HepG2 (cell line): ENCODE results near the gene ZBTB46. TPM values are rescaled to one million over a fixed set of nuclear protein-coding genes. Genes with fewer than 3 reads are reported as not detected.

Source experiments
- ELF1 ChIP-seq: sonication (generic); formaldehyde crosslinking; IDR thresholded peaks from 2 replicates; pipeline ENCODE4 v1.4.0; 2020; ENCODE audit warnings: missing genetic modification reagents
- GTF3A ChIP-seq: sonication (generic); formaldehyde crosslinking; conservative IDR thresholded peaks from 2 replicates; pipeline ENCODE4 v1.4.0; 2020; ENCODE audit warnings: mild to moderate bottlenecking, missing genetic modification reagents
- IKZF1 ChIP-seq: fragments of 450-650 bp; IDR thresholded peaks from 2 replicates; pipeline ENCODE4 v1.7.1; 2016
- MBNL3 ChIP-seq: fragments of 250-450 bp; sonication (Bioruptor Pico); conservative IDR thresholded peaks from 2 replicates; pipeline ENCODE4 v1.8.0; 2022; ENCODE audit warnings: mild to moderate bottlenecking, inconsistent platforms
- ONECUT2 ChIP-seq: sonication (generic); formaldehyde crosslinking; IDR thresholded peaks from 2 replicates; pipeline ENCODE4 v1.4.0; 2020; ENCODE audit warnings: missing genetic modification reagents
- PTBP1 ChIP-seq: fragments of 200-400 bp; formaldehyde crosslinking; IDR thresholded peaks from 2 replicates; pipeline ENCODE4 v1.6.1; 2018; ENCODE audit warnings: low read length, low read depth; ENCODE audit not compliant: poor library complexity, severe bottlenecking
- SETDB1 ChIP-seq: sonication (generic); formaldehyde crosslinking; IDR thresholded peaks from 2 replicates; pipeline ENCODE4 v1.5.1; 2020; ENCODE audit warnings: missing genetic modification reagents, mild to moderate bottlenecking, borderline replicate concordance
- THYN1 ChIP-seq: sonication (generic); formaldehyde crosslinking; IDR thresholded peaks from 2 replicates; pipeline ENCODE4 v1.8.1; 2023; ENCODE audit warnings: low read depth, mild to moderate bottlenecking, moderate library complexity, missing genetic modification reagents, borderline replicate concordance
- ZFP82 ChIP-seq: sonication (generic); formaldehyde crosslinking; IDR thresholded peaks from 2 replicates; pipeline ENCODE4 v1.5.1; 2020; ENCODE audit warnings: mild to moderate bottlenecking, missing genetic modification reagents, borderline replicate concordance
- ZNF451 ChIP-seq: sonication (generic); formaldehyde crosslinking; IDR thresholded peaks from 2 replicates; pipeline ENCODE4 v1.5.0; 2020; ENCODE audit warnings: mild to moderate bottlenecking, missing genetic modification reagents
- ZNF546 ChIP-seq: sonication (generic); formaldehyde crosslinking; conservative IDR thresholded peaks from 2 replicates; pipeline ENCODE4 v1.8.1; 2023; ENCODE audit warnings: mild to moderate bottlenecking, missing genetic modification reagents
- ZSCAN12 ChIP-seq: sonication (generic); formaldehyde crosslinking; IDR thresholded peaks from 2 replicates; pipeline ENCODE4 v1.9.0; 2021; ENCODE audit warnings: mild to moderate bottlenecking, missing genetic modification reagents
- ZSCAN20 ChIP-seq: sonication (generic); formaldehyde crosslinking; IDR thresholded peaks from 2 replicates; pipeline ENCODE4 v1.4.0; 2020; ENCODE audit warnings: missing genetic modification reagents, mild to moderate bottlenecking, borderline replicate concordance
- ZZZ3 ChIP-seq: sonication (generic); formaldehyde crosslinking; IDR thresholded peaks from 2 replicates; pipeline ENCODE4 v1.4.0; 2020; ENCODE audit warnings: missing genetic modification reagents, mild to moderate bottlenecking, borderline replicate concordance
- polyA plus RNA-seq, 8 experiments: library from polyadenylated mRNA; depleted of rRNA in 3 of 8; stranded (reverse) in 7 of 8; unstranded in 1 of 8; fragments of >200 nt; fragmentation: Illumina TruSeq in 4 of 8; extraction: Trizol in 4 of 8; gene quantifications; 2 replicates each; pipeline versions ENCODE4 v1.2.1 to v1.2.3, GENCODE V29; 2011 to 2016; ENCODE audit warnings: low read depth in 4 of 8, missing spikeins in 1 of 8, mixed read lengths in 1 of 8; ENCODE audit not compliant: insufficient read depth in 1 of 8
- total RNA-seq, 5 experiments: library from RNA; depleted of rRNA; stranded (reverse); fragments of >200 nt; fragmentation: Illumina TruSeq; extraction: Trizol; gene quantifications; 2 replicates each; pipeline ENCODE4 v1.2.3, GENCODE V29; 2016; ENCODE audit warnings: low read depth in 1 of 5
- TF ChIP-seq, protein P1 (sequence below): sonication (generic); formaldehyde crosslinking; conservative IDR thresholded peaks from 2 replicates; pipeline ENCODE4 v1.4.0; 2020; ENCODE audit warnings: missing genetic modification reagents
- TF ChIP-seq, protein P2 (sequence below): sonication (generic); formaldehyde crosslinking; IDR thresholded peaks from 2 replicates; pipeline ENCODE4 v1.8.1; 2023; ENCODE audit warnings: missing genetic modification reagents, inconsistent platforms, borderline replicate concordance
- TF ChIP-seq, protein P3 (sequence below): sonication (generic); formaldehyde crosslinking; IDR thresholded peaks from 2 replicates; pipeline ENCODE4 v1.5.1; 2020; ENCODE audit warnings: missing genetic modification reagents, mild to moderate bottlenecking, borderline replicate concordance
- TF ChIP-seq, protein P4 (sequence below): conservative IDR thresholded peaks from 2 replicates; pipeline ENCODE4 v1.6.1; 2018; ENCODE audit warnings: missing genetic modification reagents
- TF ChIP-seq, protein P5 (sequence below): sonication (generic); formaldehyde crosslinking; IDR thresholded peaks from 2 replicates; pipeline ENCODE4 v1.4.0; 2020; ENCODE audit warnings: missing genetic modification reagents

Gene ZBTB46
- total and polyA plus RNA-seq, 2 of the 13 experiments (the other 11 are each of a cell fraction or from before 2014, with no cell fraction given), result 1.6 to 13.5 TPM

DNA sequence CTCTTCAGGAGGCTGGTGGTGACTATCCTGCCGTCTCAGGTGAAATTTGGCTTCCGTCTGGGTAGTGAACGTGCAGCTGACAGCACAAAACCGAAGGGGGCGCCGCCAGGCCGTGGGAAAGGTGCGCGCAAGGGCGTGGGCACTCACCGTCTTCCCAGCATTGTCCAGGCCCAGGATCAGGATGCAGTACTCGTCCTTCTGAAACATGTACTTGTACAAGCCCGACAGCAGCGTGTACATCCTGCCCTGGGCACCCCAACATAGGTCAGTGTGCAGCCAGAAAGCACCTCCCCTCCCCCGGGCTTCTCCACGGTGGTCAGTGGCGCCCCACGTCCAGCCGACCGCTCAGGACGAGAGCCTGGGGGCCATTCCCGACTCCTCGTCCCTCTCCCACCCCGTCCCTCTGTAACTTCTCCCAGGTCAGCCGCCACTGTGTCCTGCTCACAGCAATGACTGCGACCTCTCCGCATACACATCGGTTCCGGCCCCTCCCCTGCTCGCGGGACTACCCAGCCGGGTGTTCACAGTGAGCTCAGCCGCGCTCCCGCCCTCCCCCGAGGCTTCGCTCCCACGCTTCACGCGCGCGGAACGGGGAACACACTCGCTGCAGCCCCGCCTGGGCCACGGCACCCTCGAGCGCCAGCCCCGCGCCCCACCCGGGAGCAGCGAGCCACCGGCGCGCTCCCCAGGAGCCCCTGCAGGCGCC lies 124.1 kb downstream of the ZBTB46 start (continued):
- TF ChIP-seq, protein P1, sequence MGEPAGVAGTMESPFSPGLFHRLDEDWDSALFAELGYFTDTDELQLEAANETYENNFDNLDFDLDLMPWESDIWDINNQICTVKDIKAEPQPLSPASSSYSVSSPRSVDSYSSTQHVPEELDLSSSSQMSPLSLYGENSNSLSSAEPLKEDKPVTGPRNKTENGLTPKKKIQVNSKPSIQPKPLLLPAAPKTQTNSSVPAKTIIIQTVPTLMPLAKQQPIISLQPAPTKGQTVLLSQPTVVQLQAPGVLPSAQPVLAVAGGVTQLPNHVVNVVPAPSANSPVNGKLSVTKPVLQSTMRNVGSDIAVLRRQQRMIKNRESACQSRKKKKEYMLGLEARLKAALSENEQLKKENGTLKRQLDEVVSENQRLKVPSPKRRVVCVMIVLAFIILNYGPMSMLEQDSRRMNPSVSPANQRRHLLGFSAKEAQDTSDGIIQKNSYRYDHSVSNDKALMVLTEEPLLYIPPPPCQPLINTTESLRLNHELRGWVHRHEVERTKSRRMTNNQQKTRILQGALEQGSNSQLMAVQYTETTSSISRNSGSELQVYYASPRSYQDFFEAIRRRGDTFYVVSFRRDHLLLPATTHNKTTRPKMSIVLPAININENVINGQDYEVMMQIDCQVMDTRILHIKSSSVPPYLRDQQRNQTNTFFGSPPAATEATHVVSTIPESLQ (CRISPR knock-in tag), result no peak
- TF ChIP-seq GTF3A (CRISPR knock-in tag) (0 out of 2 replicates have a peak, but pooled peaks have one; percentile 48), ZNF451 (CRISPR knock-in tag) (no peak), ZZZ3 (CRISPR knock-in tag) (peak; percentile 46; the same call in 1 of the 2 replicates), MBNL3 (no peak), SETDB1 (CRISPR knock-in tag) (no peak), ZFP82 (CRISPR knock-in tag) (no peak; the same call in 1 of the 2 replicates), ELF1 (CRISPR knock-in tag) (peak; percentile 46; the same call in 1 of the 2 replicates), ONECUT2 (CRISPR knock-in tag) (no peak), ZSCAN20 (no peak), ZSCAN12 (CRISPR knock-in tag) (no peak), PTBP1 (no peak), THYN1 (CRISPR knock-in tag) (no peak), ZNF546 (no peak), IKZF1 (no peak)
- TF ChIP-seq, protein P2, sequence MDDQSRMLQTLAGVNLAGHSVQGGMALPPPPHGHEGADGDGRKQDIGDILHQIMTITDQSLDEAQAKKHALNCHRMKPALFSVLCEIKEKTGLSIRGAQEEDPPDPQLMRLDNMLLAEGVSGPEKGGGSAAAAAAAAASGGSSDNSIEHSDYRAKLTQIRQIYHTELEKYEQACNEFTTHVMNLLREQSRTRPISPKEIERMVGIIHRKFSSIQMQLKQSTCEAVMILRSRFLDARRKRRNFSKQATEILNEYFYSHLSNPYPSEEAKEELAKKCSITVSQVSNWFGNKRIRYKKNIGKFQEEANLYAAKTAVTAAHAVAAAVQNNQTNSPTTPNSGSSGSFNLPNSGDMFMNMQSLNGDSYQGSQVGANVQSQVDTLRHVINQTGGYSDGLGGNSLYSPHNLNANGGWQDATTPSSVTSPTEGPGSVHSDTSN, result 0 out of 2 replicates have a peak, but pooled peaks have one; percentile 14
- TF ChIP-seq, protein P3, sequence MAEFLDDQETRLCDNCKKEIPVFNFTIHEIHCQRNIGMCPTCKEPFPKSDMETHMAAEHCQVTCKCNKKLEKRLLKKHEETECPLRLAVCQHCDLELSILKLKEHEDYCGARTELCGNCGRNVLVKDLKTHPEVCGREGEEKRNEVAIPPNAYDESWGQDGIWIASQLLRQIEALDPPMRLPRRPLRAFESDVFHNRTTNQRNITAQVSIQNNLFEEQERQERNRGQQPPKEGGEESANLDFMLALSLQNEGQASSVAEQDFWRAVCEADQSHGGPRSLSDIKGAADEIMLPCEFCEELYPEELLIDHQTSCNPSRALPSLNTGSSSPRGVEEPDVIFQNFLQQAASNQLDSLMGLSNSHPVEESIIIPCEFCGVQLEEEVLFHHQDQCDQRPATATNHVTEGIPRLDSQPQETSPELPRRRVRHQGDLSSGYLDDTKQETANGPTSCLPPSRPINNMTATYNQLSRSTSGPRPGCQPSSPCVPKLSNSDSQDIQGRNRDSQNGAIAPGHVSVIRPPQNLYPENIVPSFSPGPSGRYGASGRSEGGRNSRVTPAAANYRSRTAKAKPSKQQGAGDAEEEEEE (CRISPR knock-in tag), result no peak
- TF ChIP-seq, protein P4, sequence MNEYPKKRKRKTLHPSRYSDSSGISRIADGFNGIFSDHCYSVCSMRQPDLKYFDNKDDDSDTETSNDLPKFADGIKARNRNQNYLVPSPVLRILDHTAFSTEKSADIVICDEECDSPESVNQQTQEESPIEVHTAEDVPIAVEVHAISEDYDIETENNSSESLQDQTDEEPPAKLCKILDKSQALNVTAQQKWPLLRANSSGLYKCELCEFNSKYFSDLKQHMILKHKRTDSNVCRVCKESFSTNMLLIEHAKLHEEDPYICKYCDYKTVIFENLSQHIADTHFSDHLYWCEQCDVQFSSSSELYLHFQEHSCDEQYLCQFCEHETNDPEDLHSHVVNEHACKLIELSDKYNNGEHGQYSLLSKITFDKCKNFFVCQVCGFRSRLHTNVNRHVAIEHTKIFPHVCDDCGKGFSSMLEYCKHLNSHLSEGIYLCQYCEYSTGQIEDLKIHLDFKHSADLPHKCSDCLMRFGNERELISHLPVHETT (CRISPR knock-in tag), result no peak
- TF ChIP-seq, protein P5, sequence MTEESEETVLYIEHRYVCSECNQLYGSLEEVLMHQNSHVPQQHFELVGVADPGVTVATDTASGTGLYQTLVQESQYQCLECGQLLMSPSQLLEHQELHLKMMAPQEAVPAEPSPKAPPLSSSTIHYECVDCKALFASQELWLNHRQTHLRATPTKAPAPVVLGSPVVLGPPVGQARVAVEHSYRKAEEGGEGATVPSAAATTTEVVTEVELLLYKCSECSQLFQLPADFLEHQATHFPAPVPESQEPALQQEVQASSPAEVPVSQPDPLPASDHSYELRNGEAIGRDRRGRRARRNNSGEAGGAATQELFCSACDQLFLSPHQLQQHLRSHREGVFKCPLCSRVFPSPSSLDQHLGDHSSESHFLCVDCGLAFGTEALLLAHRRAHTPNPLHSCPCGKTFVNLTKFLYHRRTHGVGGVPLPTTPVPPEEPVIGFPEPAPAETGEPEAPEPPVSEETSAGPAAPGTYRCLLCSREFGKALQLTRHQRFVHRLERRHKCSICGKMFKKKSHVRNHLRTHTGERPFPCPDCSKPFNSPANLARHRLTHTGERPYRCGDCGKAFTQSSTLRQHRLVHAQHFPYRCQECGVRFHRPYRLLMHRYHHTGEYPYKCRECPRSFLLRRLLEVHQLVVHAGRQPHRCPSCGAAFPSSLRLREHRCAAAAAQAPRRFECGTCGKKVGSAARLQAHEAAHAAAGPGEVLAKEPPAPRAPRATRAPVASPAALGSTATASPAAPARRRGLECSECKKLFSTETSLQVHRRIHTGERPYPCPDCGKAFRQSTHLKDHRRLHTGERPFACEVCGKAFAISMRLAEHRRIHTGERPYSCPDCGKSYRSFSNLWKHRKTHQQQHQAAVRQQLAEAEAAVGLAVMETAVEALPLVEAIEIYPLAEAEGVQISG (CRISPR knock-in tag), result peak; percentile 80
